ENCODE results near the gene SH3BGRL2.
A peak's percentile ranks its signal among the peaks of the same experiment; 100 is the strongest.
"Not testable (repeated sequence)": the region's sequence is repeated elsewhere in the genome, so short reads cannot be mapped to it uniquely, and the experiment has no call there.

The SH3BGRL2 gene

GRCh38 chr6:79614326-79615305 lies 16.5 kb upstream of the SH3BGRL2 start:
- no peak for DNase-seq

GRCh38 chr6:79617518-79617941 lies 13.6 kb upstream of the SH3BGRL2 start:
- no peak for DNase-seq

- not testable (repeated sequence) for DNase-seq
Measured at GRCh38 chr6:79618425-79618824, 12.7 kb upstream of the SH3BGRL2 start.

- DNase-seq, result no peak
Measured at GRCh38 chr6:79621579-79621978, 9.6 kb upstream of the SH3BGRL2 start.

- no peak for DNase-seq
Measured at GRCh38 chr6:79622364-79622763, 8.8 kb upstream of the SH3BGRL2 start.

- no peak for DNase-seq
Measured at GRCh38 chr6:79623106-79623505, 8.0 kb upstream of the SH3BGRL2 start.

- DNase-seq, result no peak
Measured at GRCh38 chr6:79625746-79626145, 5.4 kb upstream of the SH3BGRL2 start.

GRCh38 chr6:79626811-79627210 lies 4.3 kb upstream of the SH3BGRL2 start:
- DNase-seq, result no peak

- DNase-seq, result no peak
Measured at GRCh38 chr6:79627422-79627821, 3.7 kb upstream of the SH3BGRL2 start.

- DNase-seq, result no peak
Measured at GRCh38 chr6:79628466-79629288, 2.5 kb upstream of the SH3BGRL2 start.

- DNase-seq, result no peak
Measured at GRCh38 chr6:79630380-79630882, 698 bp upstream of the SH3BGRL2 start.

GRCh38 chr6:79631693-79632172 lies 604 bp downstream of the SH3BGRL2 start:
- no peak for DNase-seq

- no peak for DNase-seq
Measured at GRCh38 chr6:79632580-79632979, 1.5 kb downstream of the SH3BGRL2 start.

GRCh38 chr6:79634491-79635231 lies 3.5 kb downstream of the SH3BGRL2 start:
- DNase-seq, result no peak

- no peak for DNase-seq
Measured at GRCh38 chr6:79635232-79635543, 4.1 kb downstream of the SH3BGRL2 start.

GRCh38 chr6:79636673-79637072 lies 5.5 kb downstream of the SH3BGRL2 start:
- no peak for DNase-seq

GRCh38 chr6:79640146-79641111 lies 9.3 kb downstream of the SH3BGRL2 start:
- no peak for DNase-seq

- peak in 1 of 2 donors; percentile 35 for DNase-seq
Measured at GRCh38 chr6:79646006-79646405, 14.9 kb downstream of the SH3BGRL2 start.

GRCh38 chr6:79646561-79646960 lies 15.4 kb downstream of the SH3BGRL2 start:
- DNase-seq, result no peak

- no peak for DNase-seq
Measured at GRCh38 chr6:79647741-79648140, 16.6 kb downstream of the SH3BGRL2 start.

- no peak for DNase-seq
Measured at GRCh38 chr6:79648328-79648727, 17.2 kb downstream of the SH3BGRL2 start.

All from CD4-positive, alpha-beta T cell treated with Interferon alpha-2 for 1 hour (primary cell).